Skeletal muscle satellite cell (primary cell): ENCODE measurements around the gene MRRF.

ENCODE experiments used
- H3K27me3 ChIP-seq: 2 replicates; pipeline ENCODE4 v1.7.0; 2013; ENCODE audit warnings: low read length; ENCODE audit not compliant: control insufficient read depth, insufficient read depth
- H3K36me3 ChIP-seq: 2 replicates; pipeline ENCODE4 v1.7.0; 2013; ENCODE audit warnings: mild to moderate bottlenecking, control low read depth, low read length; ENCODE audit not compliant: insufficient read depth
- H3K4me1 ChIP-seq: 2 replicates; pipeline ENCODE4 v1.7.0; 2013; ENCODE audit warnings: low read length; ENCODE audit not compliant: control insufficient read depth, insufficient read depth
- H3K4me2 ChIP-seq: 2 replicates; pipeline ENCODE4 v1.7.0; 2013; ENCODE audit warnings: mild to moderate bottlenecking, low read length
- H3K4me3 ChIP-seq: 2 replicates; pipeline ENCODE4 v1.7.0; 2013; ENCODE audit warnings: low read length
- H3K9ac ChIP-seq: 2 replicates; pipeline ENCODE4 v1.7.0; 2013; ENCODE audit warnings: mild to moderate bottlenecking, low read depth, low read length, moderate library complexity
- H3K9me3 ChIP-seq: replicated peaks from 2 replicates; pipeline ENCODE4 v1.7.0; 2013; ENCODE audit warnings: mild to moderate bottlenecking, control low read depth, low read length

MRRF gene

DNA sequence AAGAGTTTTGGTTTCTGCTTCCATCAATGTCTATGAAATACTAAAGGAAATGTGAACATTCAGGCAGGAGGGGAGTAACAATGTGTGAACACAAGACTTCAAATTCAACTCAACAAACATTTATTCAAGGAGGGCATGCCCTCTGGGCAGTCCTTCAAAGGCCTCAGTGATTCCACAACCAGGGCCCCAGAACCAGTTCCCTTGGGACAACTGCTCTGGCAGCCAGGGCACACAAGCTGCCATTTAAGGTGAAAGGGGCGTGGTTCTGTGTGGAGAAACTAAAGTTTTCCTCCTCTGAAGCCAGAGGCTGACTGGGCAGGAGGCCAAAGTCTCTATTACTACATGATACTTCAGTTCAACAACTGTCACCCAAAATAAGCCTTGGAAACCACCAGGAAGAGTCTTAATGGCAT is 3.2 kb upstream of the MRRF start:
- Histone ChIP-seq H3K9ac (no peak overlapping the region), H3K4me3 (no peak overlapping the region), H3K27me3 (no peaks in the 10 kb centered on the region), H3K36me3 (peaks cover 26% of the 10 kb centered on the region), H3K9me3 (no peaks in the 10 kb centered on the region), H3K4me1 (peaks cover 20% of the 10 kb centered on the region), H3K4me2 (peak overlapping the region; percentile 1)

- H3K36me3 ChIP-seq, result peaks cover 26% of the 10 kb centered on the region
- H3K4me2 ChIP-seq, result no peak overlapping the region
- no peaks in the 10 kb centered on the region for H3K9me3 ChIP-seq
- no peak overlapping the region for H3K4me3 ChIP-seq
- no peak overlapping the region for H3K9ac ChIP-seq
- H3K4me1 ChIP-seq, result peaks cover 20% of the 10 kb centered on the region
- H3K27me3 ChIP-seq, result no peaks in the 10 kb centered on the region
Observed at GRCh38 chr9:122262073-122262472, 2.6 kb upstream of the MRRF start.

- Histone ChIP-seq H3K36me3 (peaks cover 21% of the 10 kb centered on the region), H3K27me3 (no peaks in the 10 kb centered on the region), H3K9ac (peak overlapping the region; percentile 97), H3K4me3 (peak overlapping the region; percentile 97), H3K4me2 (peak overlapping the region; percentile 88), H3K4me1 (peaks cover 20% of the 10 kb centered on the region), H3K9me3 (no peaks in the 10 kb centered on the region)
Observed at GRCh38 chr9:122263699-122264349, 858 bp upstream of the MRRF start.

GRCh38 chr9:122265149-122265915 is 650 bp downstream of the MRRF start:
- H3K4me3 ChIP-seq, result peak overlapping the region; percentile 97
- peak overlapping the region; percentile 97 for H3K9ac ChIP-seq
- H3K36me3 ChIP-seq, result peaks cover 9% of the 10 kb centered on the region
- H3K4me2 ChIP-seq, result peak overlapping the region; percentile 88
- no peaks in the 10 kb centered on the region for H3K27me3 ChIP-seq
- peaks cover 20% of the 10 kb centered on the region for H3K4me1 ChIP-seq
- H3K9me3 ChIP-seq, result no peaks in the 10 kb centered on the region

- no peaks in the 10 kb centered on the region for H3K27me3 ChIP-seq
- H3K4me2 ChIP-seq, result no peak overlapping the region
- H3K4me1 ChIP-seq, result peaks cover 13% of the 10 kb centered on the region
- H3K4me3 ChIP-seq, result no peak overlapping the region
- peaks cover 9% of the 10 kb centered on the region for H3K36me3 ChIP-seq
- no peaks in the 10 kb centered on the region for H3K9me3 ChIP-seq
- no peak overlapping the region for H3K9ac ChIP-seq
Observed at GRCh38 chr9:122268041-122268814, 3.5 kb downstream of the MRRF start.

DNA sequence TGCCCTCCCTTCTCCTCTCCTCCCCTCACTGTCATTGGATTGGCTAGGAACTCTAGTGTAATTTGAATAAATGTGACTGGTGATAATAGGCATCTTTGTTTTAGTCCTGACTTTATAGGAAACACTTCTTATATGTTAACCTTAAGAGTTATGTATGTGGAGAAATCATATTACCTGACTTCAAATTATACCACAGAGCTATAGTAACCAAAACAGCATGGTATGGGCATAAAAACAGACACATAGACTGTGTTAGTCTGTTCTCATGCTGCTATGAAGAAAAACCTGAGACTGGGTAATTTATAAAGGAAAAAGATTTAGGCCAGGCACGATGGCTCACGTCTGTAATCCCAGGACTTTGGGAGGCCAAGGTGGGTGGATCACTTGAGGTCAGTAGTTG is 9.4 kb downstream of the MRRF start:
- Histone ChIP-seq H3K4me2 (no peak overlapping the region), H3K27me3 (no peaks in the 10 kb centered on the region), H3K4me3 (no peak overlapping the region), H3K36me3 (peaks cover 19% of the 10 kb centered on the region), H3K9ac (no peak overlapping the region), H3K4me1 (no peaks in the 10 kb centered on the region), H3K9me3 (no peaks in the 10 kb centered on the region)

DNA sequence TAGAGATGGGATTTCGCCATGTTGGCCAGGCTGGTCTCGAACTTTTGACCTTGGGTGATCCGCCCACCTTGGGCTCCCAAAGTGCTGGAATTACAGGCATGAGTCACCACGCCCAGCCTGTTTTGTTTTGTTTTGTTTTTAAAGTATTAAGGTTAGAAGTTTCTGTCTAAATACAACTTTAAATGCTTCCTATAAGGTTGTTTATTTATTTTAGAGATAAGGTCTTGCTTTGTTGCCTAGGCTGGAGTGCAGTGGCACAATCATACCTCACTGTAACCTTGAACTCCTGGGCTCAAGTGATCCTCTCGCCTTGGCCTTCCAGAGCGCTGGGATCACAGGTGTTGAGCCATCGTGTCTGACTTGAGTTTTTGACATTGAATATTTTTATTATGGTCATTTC is 11.4 kb downstream of the MRRF start:
- Histone ChIP-seq H3K36me3 (peaks cover 25% of the 10 kb centered on the region), H3K27me3 (no peaks in the 10 kb centered on the region), H3K4me2 (no peak overlapping the region), H3K9ac (no peak overlapping the region), H3K4me3 (no peak overlapping the region), H3K9me3 (no peaks in the 10 kb centered on the region), H3K4me1 (no peaks in the 10 kb centered on the region)

GRCh38 chr9:122277285-122277897 is 12.7 kb downstream of the MRRF start:
- no peaks in the 10 kb centered on the region for H3K9me3 ChIP-seq
- no peaks in the 10 kb centered on the region for H3K4me1 ChIP-seq
- H3K4me2 ChIP-seq, result no peak overlapping the region
- peaks cover 30% of the 10 kb centered on the region for H3K36me3 ChIP-seq
- H3K9ac ChIP-seq, result no peak overlapping the region
- H3K4me3 ChIP-seq, result no peak overlapping the region
- no peaks in the 10 kb centered on the region for H3K27me3 ChIP-seq

DNA sequence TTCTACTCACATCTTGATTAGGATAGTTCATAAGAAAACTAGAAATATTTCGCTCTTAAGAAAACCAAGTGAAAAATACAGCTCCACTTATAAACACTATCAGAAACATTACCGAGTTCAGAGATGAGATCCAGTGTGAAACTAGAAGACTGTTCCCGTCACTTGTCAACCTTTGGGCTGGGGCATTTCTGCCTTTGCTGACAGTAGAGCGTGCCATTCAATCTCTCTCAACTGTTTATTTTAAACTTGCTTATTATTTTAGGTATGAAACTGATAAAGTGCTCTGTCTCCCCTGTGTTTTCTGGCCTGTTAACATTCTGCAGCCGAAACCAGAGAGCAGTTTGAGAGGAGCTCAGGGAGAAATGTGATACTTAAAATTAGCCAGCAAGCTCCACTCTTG is 16.7 kb downstream of the MRRF start:
- no peaks in the 10 kb centered on the region for H3K4me1 ChIP-seq
- no peak overlapping the region for H3K4me2 ChIP-seq
- H3K27me3 ChIP-seq, result no peaks in the 10 kb centered on the region
- no peak overlapping the region for H3K9ac ChIP-seq
- H3K4me3 ChIP-seq, result no peak overlapping the region
- H3K36me3 ChIP-seq, result peaks cover 40% of the 10 kb centered on the region
- H3K9me3 ChIP-seq, result no peaks in the 10 kb centered on the region

DNA sequence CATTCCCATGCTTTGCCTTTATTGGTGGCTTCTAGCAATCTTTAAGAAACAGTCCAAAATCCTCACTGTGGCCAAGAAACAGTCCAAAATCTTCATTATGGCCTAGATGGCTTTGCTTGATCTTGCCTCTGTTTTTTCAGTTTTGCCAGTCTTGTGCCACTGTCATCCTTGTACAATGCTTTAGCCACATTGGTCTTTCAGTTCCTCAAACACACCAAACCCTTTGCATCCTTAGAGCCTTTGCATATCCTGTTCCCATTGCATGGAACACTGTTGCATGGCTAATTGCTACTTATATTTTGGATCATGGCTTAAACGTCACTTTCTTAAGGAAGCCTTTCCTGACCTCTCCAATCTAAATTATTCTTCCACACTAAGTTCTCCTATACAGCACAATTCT is 22.1 kb downstream of the MRRF start:
- H3K27me3 ChIP-seq, result no peaks in the 10 kb centered on the region
- H3K4me1 ChIP-seq, result no peaks in the 10 kb centered on the region

GRCh38 chr9:122287214-122287720 is 22.6 kb downstream of the MRRF start:
- no peak overlapping the region for H3K4me2 ChIP-seq
- H3K4me3 ChIP-seq, result no peak overlapping the region
- H3K27me3 ChIP-seq, result no peaks in the 10 kb centered on the region
- H3K36me3 ChIP-seq, result peaks cover 54% of the 10 kb centered on the region
- H3K9ac ChIP-seq, result no peak overlapping the region
- no peaks in the 10 kb centered on the region for H3K4me1 ChIP-seq
- H3K9me3 ChIP-seq, result no peaks in the 10 kb centered on the region

More for the DNA sequence above, 22.1 kb downstream of the MRRF start:
- Histone ChIP-seq H3K9me3 (no peaks in the 10 kb centered on the region), H3K4me3 (no peak overlapping the region), H3K36me3 (peaks cover 55% of the 10 kb centered on the region), H3K4me2 (no peak overlapping the region), H3K9ac (no peak overlapping the region)
